RWPE2 (cell line): ENCODE measurements around the gene MT1H.

Experiments used
- ATAC-seq: fragments of 200-7000 bp; cut with Tn5 transposase; 3 replicates; pipeline ENCODE4 v1.9.1; 2021; ENCODE audit warnings: low read depth
- DNase-seq: peaks from one replicate; pipeline ENCODE4 v3.0.0-alpha.2; 2020; ENCODE audit warnings: low spot score
- H3K27ac ChIP-seq: fragments of 450-650 bp; 2 replicates; pipeline ENCODE4 v1.5.1; 2017; ENCODE audit warnings: mild to moderate bottlenecking; ENCODE audit not compliant: poor library complexity, severe bottlenecking
- H3K27me3 ChIP-seq: fragments of 250-450 bp; sonication (Bioruptor Pico); 2 replicates; pipeline ENCODE4 v1.5.1; 2021; ENCODE audit warnings: mild to moderate bottlenecking, moderate library complexity; ENCODE audit not compliant: insufficient read depth, poor library complexity, severe bottlenecking
- H3K36me3 ChIP-seq: fragments of 250-450 bp; sonication (Bioruptor Pico); 2 replicates; pipeline ENCODE4 v1.5.1; 2020; ENCODE audit warnings: low read depth, mild to moderate bottlenecking, moderate library complexity
- H3K4me1 ChIP-seq: fragments of 250-450 bp; sonication (Bioruptor Pico); 2 replicates; pipeline ENCODE4 v1.5.1; 2021; ENCODE audit warnings: mild to moderate bottlenecking, moderate library complexity; ENCODE audit not compliant: insufficient read depth, poor library complexity, severe bottlenecking
- H3K4me3 ChIP-seq: fragments of 250-450 bp; sonication (Bioruptor Pico); 2 replicates; pipeline ENCODE4 v1.5.1; 2021; ENCODE audit warnings: mild to moderate bottlenecking, moderate library complexity; ENCODE audit not compliant: severe bottlenecking
- H3K9me3 ChIP-seq: fragments of 250-450 bp; sonication (Bioruptor Pico); 2 replicates; pipeline ENCODE4 v1.5.1; 2021; ENCODE audit warnings: mild to moderate bottlenecking, moderate library complexity; ENCODE audit not compliant: severe bottlenecking
- CTCF ChIP-seq: fragments of 450-650 bp; IDR thresholded peaks from one replicate; pipeline ENCODE4 v1.5.1; 2017; ENCODE audit warnings: mild to moderate bottlenecking, moderate library complexity; ENCODE audit not compliant: poor library complexity, severe bottlenecking

Gene MT1H

DNA sequence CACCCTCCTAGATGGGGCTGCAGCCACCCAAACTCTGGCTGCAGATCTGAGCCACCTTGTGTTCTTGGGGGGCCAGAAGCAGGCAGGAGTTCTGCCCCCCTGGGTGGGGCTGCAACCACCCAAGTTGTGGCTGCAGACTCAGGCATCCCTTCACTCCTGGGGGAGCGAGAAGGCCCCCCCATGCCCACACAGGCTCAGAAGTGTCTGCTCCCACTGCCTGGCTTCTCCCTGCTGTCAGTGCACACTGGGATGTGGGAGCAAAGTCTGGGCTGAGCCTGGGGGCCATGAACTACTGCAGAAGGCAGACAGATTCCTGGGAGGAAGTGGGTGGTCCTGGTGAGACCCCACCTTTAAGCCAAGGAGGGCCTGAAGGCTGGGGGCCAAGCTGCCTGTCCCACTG, 25.6 kb downstream of the MT1H start:
- no peak for TF ChIP-seq CTCF
- H3K27ac ChIP-seq: no peak overlapping the region
- ATAC-seq (no peak), DNase-seq (no peak)
- H3K4me3 ChIP-seq: no peak overlapping the region
- no peaks in the 10 kb centered on the region for H3K36me3 ChIP-seq
- H3K27me3 ChIP-seq: no peaks in the 10 kb centered on the region
- H3K9me3 ChIP-seq: no peaks in the 10 kb centered on the region
- peaks cover 20% of the 10 kb centered on the region for H3K4me1 ChIP-seq

- Histone ChIP-seq H3K9me3 (no peaks in the 10 kb centered on the region), H3K4me1 (peaks cover 10% of the 10 kb centered on the region), H3K4me3 (no peak overlapping the region), H3K27ac (no peak overlapping the region), H3K36me3 (no peaks in the 10 kb centered on the region), H3K27me3 (no peaks in the 10 kb centered on the region)
- no peak for ATAC-seq
- no peak for TF ChIP-seq CTCF
- no peak for DNase-seq
Observed at GRCh38 chr16:56697456-56698155, 28.0 kb downstream of the MT1H start.

- no peaks in the 10 kb centered on the region for H3K9me3 ChIP-seq
- no peaks in the 10 kb centered on the region for H3K27me3 ChIP-seq
- H3K4me1 ChIP-seq: peaks cover 8% of the 10 kb centered on the region
- TF ChIP-seq CTCF: no peak
- peak overlapping the region; percentile 3 for H3K27ac ChIP-seq
- no peak for ATAC-seq
- H3K36me3 ChIP-seq: no peaks in the 10 kb centered on the region
- no peak overlapping the region for H3K4me3 ChIP-seq
- no peak for DNase-seq
Observed at GRCh38 chr16:56700195-56700594, 30.6 kb downstream of the MT1H start.

DNA sequence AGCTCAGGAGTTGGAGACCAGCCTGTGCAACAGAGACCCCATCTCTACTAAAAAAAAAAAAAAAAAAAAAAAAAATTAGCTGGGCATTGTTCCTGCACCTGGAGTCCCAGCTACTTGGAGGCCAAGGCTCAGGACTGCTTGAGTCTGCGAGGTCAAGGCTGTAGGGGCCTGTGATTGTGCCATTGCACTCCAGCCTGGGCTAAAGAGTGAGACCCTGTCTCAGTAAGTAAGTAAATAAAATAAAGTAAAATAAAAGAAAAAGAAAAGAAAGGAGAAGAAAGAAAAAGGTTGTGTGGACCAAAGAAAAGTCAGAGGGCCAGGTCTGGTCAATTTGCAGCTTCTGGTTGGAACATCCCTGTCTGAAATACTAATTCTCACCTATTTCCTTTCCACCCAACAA, 31.0 kb downstream of the MT1H start:
- no peaks in the 10 kb centered on the region for H3K9me3 ChIP-seq
- no peaks in the 10 kb centered on the region for H3K36me3 ChIP-seq
- H3K4me3 ChIP-seq: no peak overlapping the region
- no peak for TF ChIP-seq CTCF
- ATAC-seq (no peak), DNase-seq (no peak)
- no peaks in the 10 kb centered on the region for H3K27me3 ChIP-seq
- H3K4me1 ChIP-seq: peaks cover 8% of the 10 kb centered on the region
- peak overlapping the region; percentile 3 for H3K27ac ChIP-seq

GRCh38 chr16:56701534-56701933, 31.9 kb downstream of the MT1H start:
- TF ChIP-seq CTCF: no peak
- DNase-seq: no peak
- ATAC-seq: no peak

More at GRCh38 chr16:56701534-56701933, 31.9 kb downstream of the MT1H start:
- Histone ChIP-seq H3K27ac (peak overlapping the region; percentile 15), H3K4me3 (no peak overlapping the region), H3K36me3 (no peaks in the 10 kb centered on the region), H3K27me3 (no peaks in the 10 kb centered on the region), H3K9me3 (no peaks in the 10 kb centered on the region), H3K4me1 (peaks cover 8% of the 10 kb centered on the region)
